ENCODE measurements around the gene MDC1.

DNA sequence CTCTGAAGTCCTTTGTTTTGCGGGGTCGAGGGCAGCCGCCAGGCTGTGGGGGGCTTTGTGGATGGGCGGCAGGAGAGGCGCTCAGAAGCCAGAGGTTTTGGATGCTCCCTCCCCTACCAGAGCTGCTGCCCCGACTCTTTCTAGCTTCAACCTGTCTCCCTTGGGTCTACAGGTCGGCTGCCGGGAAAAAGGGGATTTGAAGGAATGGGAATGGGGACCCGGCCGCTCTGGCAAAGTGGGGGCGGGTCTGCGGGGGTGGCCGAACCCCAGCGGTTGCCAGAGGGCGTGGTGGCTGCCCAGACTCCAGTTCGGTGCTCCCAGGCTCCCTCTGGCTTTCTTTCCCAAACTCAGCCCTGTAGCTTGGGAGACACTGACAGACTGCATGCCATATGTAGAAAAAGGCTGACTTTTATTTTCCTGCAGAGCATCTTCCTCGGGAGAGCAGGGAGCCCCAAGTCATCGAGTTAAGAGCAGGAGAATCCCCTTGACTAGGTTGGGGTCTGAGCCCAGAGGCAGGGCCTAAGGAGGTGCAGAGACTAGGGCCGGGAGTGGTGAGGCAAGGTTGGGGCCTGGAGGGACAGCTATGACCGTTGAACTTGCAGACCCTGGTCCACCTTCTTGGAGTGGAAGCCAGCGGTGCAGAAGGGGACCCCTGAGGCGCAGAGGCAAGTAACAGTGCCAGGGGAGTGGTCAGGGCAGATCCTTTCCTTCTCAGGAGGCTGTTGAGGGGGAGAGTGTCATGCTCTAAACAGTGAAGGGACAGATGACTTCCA lies 29.2 kb downstream of the MDC1 start:
- TF ChIP-seq YY1 (IDR thresholded peaks at IDR 0.05; ENCODE audit: insufficient read depth, insufficient read length) (no peak), ZNF274 (IDR thresholded peaks at IDR 0.05; ENCODE audit: low read depth, low read length) (no peak), SUZ12 (IDR thresholded peaks at IDR 0.05; ENCODE audit: extremely low read depth, insufficient read depth, insufficient read length) (no peak)

Measured in NT2/D1 (cell line).